ENCODE measurements around the gene LTBP3. TPM values are rescaled to one million over a fixed set of nuclear protein-coding genes. Genes with fewer than 3 reads are reported as not detected.

The LTBP3 gene
- total and polyA plus RNA-seq, 9 of the 15 experiments (the other 6 are each of a cell fraction or from before 2014, with no cell fraction given) = 0.06 to 20.5 (median 4.8) TPM

- TF ChIP-seq TEAD2 (tag; IDR thresholded peaks at IDR 0.05) = no peak
- no peak for TF ChIP-seq RNF219 (CRISPR knock-in tag; IDR thresholded peaks at IDR 0.05)
- no peak for TF ChIP-seq KAT8 (IDR thresholded peaks at IDR 0.05; ENCODE audit: low read depth)
- no peak for TF ChIP-seq NR0B1 (IDR thresholded peaks at IDR 0.05; ENCODE audit: partially characterized antibody)
- TF ChIP-seq HMG20A (CRISPR knock-in tag; conservative IDR thresholded peaks at IDR 0.05) = no peak
- TF ChIP-seq NELFE (IDR thresholded peaks at IDR 0.05; ENCODE audit: insufficient read depth, insufficient read length) = no peak
- TF ChIP-seq MYBL2 (IDR thresholded peaks at IDR 0.05; ENCODE audit: low read depth) = no peak
- no peak for TF ChIP-seq MYBL2 (CRISPR knock-in tag; IDR thresholded peaks at IDR 0.05; ENCODE audit: borderline replicate concordance)
- TF ChIP-seq HCFC1 (IDR thresholded peaks at IDR 0.05; ENCODE audit: low read depth, low read length) = no peak
- TF ChIP-seq CEBPZ (IDR thresholded peaks at IDR 0.05; ENCODE audit: borderline replicate concordance, low read depth, low read length) = no peak
These were observed 65.4 kb downstream of the LTBP3 start (continued) for GRCh38 chr11:65492637-65493366.
